Muscle layer of duodenum (tissue), 2 donors: ENCODE data around the gene UGCG.
"Not testable (repeated sequence)": the region's sequence is repeated elsewhere in the genome, so short reads cannot be mapped to it uniquely, and the experiment has no call there.

Experiments
- H3K27ac ChIP-seq: one replicate; pipeline ENCODE4 v1.7.0; 2013; ENCODE audit warnings: mild to moderate bottlenecking, low read length
- H3K27me3 ChIP-seq: one replicate; pipeline ENCODE4 v1.7.0; 2013; ENCODE audit warnings: low read depth, mild to moderate bottlenecking, control low read depth, low read length
- H3K36me3 ChIP-seq, 2 donors: one replicate each; pipeline ENCODE4 v1.7.0; 2013; ENCODE audit warnings: low read length in 2 of 2, control low read depth in 1 of 2, mild to moderate bottlenecking in 1 of 2; ENCODE audit not compliant: insufficient read depth in 2 of 2, control insufficient read depth in 1 of 2
- H3K4me1 ChIP-seq, 2 donors: one replicate each; pipeline ENCODE4 v1.7.0; 2013; ENCODE audit warnings: low read length in 2 of 2, mild to moderate bottlenecking in 2 of 2, control low read depth in 1 of 2, moderate library complexity in 1 of 2; ENCODE audit not compliant: insufficient read depth in 2 of 2, control insufficient read depth in 1 of 2
- H3K4me3 ChIP-seq, 2 donors: one replicate each; pipeline ENCODE4 v1.7.0; 2013; ENCODE audit warnings: low read length in 2 of 2, low read depth in 1 of 2, mild to moderate bottlenecking in 1 of 2
- H3K9me3 ChIP-seq, 2 donors: one replicate each; pipeline ENCODE4 v1.7.0; 2013; ENCODE audit warnings: low read length in 2 of 2, control low read depth in 1 of 2, mild to moderate bottlenecking in 1 of 2; ENCODE audit not compliant: control insufficient read depth in 1 of 2
- donor health status: healthy.

Gene UGCG

DNA sequence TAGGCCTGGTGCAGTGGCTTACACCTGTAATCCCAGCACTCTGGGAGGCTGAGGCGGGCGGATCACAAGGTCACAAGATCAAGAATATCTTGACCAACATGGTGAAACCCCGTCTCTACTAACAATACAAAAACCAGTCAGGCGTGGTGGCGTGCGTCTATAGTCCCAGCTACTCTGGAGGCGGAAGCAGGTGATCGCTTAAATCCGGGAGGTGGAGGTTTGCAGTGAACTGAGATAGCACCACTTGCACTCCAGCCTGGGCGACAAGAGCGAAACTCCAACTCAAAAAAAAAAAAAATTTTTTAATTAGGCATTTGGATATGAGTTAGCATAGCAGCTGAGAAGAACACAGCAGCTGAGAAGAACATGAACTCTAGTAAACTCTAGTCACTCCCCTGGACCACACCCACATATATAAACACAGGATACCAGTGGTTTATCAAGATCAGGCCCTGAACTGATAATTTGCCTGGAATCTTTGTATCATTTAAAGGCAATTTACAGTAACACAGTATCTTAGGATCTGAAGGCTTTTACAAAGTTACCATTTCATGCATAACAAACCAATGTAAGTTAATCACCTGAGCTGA lies 4.6 kb upstream of the UGCG start:
- Histone ChIP-seq H3K4me3 (no peak overlapping the region), H3K27me3 (no peaks in the 10 kb centered on the region), H3K9me3 (no peaks in the 10 kb centered on the region), H3K4me1 (peaks cover 0 to 4% of the 10 kb centered on the region in 2 donors), H3K36me3 (no peaks in the 10 kb centered on the region), H3K27ac (no peak overlapping the region)

DNA sequence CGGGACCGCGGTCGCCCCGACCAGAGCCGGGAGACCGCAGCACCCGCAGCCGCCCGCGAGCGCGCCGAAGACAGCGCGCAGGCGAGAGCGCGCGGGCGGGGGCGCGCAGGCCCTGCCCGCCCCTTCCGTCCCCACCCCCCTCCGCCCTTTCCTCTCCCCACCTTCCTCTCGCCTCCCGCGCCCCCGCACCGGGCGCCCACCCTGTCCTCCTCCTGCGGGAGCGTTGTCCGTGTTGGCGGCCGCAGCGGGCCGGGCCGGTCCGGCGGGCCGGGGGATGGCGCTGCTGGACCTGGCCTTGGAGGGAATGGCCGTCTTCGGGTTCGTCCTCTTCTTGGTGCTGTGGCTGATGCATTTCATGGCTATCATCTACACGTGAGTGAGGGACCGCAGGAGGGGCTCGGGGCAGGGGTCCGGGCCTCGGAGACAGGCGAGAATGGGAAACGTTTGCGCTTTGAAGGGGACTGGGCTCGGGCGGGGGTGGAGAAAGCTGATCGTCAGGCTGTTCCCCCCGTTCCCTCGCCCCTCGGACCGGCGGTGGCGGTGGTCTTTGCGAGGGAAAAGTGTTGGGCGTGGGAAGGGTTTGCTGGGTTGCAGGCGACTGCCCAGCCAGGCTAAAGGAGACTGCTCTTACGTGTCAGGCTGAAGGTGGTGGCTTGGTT lies 457 bp downstream of the UGCG start:
- Histone ChIP-seq H3K36me3 (peaks cover 0 to 5% of the 10 kb centered on the region in 2 donors), H3K27ac (peak overlapping the region; percentile 90), H3K9me3 (no peaks in the 10 kb centered on the region), H3K27me3 (no peaks in the 10 kb centered on the region), H3K4me3 (peak overlapping the region; percentile 91 to 93), H3K4me1 (peaks cover 18 to 20% of the 10 kb centered on the region in 2 donors)

DNA sequence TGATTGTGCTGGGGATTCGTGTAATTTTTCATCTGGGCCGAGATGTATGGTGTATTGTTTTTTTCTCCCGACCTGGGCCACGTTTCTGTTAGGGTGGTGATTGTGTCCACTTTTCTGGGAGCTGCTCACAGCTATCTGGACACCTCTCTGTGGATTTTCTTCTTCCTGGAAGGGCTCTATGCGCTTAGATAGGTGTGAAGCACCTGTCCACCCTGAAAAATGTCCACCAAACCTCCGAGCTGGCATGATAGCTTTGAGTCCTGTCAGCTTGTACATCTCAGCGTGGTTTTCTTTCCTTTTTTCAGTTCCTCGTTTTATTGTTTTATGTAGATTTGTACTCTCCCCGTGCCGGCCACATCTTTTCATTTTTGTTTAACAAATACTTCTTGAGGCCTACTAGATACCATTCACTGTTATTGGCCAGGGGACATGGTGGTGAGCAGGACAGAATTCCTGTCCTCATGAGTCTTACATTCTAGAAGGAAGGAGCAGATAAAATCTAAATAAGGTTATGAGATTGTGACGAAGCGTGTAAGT lies 1.1 kb downstream of the UGCG start:
- Histone ChIP-seq H3K27ac (peak overlapping the region; percentile 90), H3K9me3 (no peaks in the 10 kb centered on the region), H3K36me3 (peaks cover 0 to 5% of the 10 kb centered on the region in 2 donors), H3K4me3 (peak overlapping the region; percentile 91 to 93), H3K4me1 (peaks cover 20 to 25% of the 10 kb centered on the region in 2 donors), H3K27me3 (no peaks in the 10 kb centered on the region)

DNA sequence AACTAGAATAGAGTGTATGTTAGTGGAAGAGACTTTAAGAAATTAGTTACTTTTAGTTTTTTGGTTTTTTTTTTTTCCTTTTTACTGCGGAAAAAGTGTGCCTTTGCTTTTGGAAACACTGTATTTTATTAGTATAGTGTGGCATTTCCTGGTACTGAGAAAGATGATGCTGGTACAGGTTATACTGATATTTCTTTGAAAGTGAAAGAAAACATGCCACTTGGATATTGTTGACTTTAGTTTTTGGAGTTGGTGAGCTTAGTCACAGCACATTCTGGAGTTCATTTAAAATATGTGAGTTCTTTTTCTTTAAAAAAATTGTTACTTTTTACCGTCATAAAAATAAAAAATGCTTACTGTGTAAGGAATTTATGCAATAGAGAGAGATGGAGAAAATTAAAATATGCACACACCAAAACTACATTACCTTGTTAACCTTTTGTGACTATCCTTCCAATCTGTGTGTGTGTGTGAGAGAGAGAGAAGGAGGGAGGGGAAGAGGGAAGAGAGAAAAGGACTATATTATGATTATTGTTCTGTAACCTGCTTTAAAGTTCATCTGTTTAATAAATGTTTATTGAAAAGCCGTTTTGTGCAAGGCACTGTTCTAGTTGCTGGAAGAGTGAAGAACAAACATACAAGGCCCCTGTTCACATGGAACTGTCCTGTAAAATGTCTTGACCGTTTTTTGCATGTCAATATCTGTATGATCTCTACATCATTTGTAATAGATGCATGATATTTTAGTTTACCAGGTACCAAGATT lies 1.9 kb downstream of the UGCG start:
- Histone ChIP-seq H3K27me3 (no peaks in the 10 kb centered on the region), H3K4me3 (peak overlapping the region; percentile 91 to 93), H3K4me1 (peaks cover 20 to 30% of the 10 kb centered on the region in 2 donors), H3K27ac (peak overlapping the region; percentile 90), H3K36me3 (peaks cover 0 to 5% of the 10 kb centered on the region in 2 donors), H3K9me3 (no peaks in the 10 kb centered on the region)

DNA sequence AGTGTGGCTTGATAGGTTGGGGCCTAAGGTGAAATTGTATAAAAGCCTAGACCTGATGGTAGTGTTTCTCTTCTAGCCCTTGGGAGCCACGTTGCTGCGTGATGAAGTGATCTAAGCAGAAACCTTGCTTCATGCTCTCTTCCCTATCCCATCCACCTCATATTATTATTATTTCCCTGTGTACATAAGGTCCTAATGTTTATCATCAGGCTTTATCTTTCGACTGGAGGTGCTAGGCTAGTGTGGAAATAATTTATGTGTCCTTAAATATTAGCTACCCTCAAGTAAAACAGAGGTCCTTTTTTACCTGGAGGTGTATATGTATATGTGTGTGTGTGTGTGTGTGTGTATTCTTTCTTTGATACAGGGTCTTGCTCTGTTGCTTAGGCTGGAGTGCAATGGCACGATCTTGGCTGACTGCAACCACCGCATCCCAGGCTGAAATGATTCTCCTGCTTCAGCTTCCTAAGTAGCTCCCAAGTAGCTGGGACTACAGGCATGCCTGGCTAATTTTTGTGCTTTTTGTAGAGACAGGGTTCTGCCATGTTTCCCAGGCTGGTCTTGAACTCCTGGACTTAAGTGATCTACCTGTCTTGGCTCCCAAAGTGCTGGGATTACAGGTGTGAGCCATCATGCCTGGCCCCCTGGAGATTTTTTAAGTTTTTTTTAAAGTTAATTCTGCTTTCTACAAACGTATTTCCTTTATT lies 3.7 kb downstream of the UGCG start:
- no peaks in the 10 kb centered on the region for H3K27me3 ChIP-seq
- no peaks in the 10 kb centered on the region for H3K9me3 ChIP-seq
- H3K4me1 ChIP-seq: peaks cover 20 to 30% of the 10 kb centered on the region in 2 donors
- no peak overlapping the region for H3K27ac ChIP-seq
- peak overlapping the region in 1 of 2 donors; percentile 93 for H3K4me3 ChIP-seq
- peaks cover 0 to 5% of the 10 kb centered on the region in 2 donors for H3K36me3 ChIP-seq

DNA sequence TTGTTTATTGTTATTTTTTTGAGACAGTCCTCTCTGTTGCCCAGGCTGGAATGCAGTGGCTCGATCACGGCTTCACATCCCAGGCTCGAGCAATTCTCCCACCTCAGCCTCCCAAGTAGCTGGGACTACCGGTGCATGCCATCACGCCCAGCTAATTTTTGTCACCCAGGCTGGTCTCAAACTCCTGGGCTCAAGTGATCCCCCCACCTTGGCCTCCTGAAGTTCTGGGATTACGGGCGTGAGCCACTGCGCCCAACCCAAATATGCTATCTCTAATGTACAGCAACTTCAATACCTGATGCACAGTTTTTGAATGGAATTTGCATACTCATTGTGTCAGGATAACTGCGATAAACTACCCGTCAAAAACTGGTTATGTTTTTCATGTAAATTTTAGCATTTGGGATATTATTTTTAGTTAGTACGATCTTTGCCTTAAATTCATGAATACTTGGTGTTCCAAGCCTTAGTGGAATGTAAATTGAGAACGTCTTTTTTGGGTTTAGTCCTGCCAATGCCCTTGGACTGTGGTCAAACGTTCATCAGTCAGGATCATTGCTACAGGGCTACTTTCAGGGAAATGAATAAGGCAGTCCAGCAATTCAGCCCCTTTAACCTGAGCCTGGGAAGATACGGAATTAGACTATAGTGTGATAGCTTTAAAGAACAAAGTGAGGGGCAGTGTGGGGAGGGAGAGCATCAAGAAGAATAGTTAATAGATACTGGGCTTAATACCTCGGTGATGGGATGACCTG lies 4.4 kb downstream of the UGCG start:
- H3K4me3 ChIP-seq: peak overlapping the region in 1 of 2 donors; percentile 93
- H3K36me3 ChIP-seq: peaks cover 0 to 5% of the 10 kb centered on the region in 2 donors
- peak overlapping the region; percentile 26 for H3K27ac ChIP-seq
- no peaks in the 10 kb centered on the region for H3K9me3 ChIP-seq
- peaks cover 20 to 30% of the 10 kb centered on the region in 2 donors for H3K4me1 ChIP-seq
- no peaks in the 10 kb centered on the region for H3K27me3 ChIP-seq

DNA sequence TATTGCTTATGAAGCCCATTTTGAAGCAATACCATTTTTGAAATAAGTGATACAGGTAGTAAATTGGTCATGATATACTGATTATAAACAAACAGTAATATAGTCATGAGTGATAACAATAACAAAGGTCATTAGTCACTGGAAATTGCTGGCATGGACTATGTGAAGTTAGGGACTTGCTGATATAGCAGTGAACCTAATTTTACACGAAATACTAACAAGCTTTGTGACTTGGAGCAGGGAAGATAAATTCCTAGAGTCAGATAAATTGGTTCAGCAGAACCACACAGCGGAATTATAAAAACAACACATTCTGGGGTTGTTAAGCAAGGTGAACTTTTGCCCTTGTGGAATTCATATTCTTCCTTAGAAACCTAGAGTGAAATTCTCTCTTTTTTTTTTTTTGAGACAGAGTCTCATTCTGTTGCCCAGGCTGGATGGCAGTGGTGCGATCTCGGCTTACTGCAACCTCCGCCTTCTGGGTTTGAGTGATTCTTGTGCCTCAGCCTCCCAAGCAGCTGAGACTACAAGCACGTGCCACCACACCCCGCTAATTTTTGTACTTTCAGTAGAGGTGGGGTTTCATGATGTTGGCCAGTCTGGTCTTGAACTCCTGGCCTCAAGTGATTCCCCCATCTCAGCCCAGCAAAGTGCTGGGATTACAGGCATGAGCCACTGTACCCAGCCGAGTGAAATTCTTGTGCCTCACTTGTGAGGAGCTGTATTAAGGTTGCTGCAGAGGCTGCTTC lies 6.0 kb downstream of the UGCG start:
- H3K4me1 ChIP-seq: peaks cover 20 to 30% of the 10 kb centered on the region in 2 donors

DNA sequence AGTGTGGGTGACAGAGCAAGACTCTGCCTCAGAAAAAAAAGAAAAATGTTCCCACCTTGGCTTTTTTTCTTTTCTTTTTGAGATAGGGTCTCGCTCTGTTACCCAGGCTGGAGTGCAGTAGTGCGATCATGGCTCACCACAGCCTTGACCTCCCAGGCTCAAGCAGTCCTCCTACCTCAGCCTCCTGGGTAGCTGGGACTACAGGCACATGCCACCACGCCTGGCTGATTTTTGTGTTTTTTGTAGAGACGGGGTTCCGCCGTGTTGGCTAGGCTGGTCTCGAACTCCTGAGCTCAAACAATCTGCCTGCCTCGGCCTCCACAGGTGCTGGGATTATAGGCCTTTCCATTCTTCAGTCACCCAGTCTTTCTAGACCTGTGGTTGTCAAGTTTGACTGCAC lies 6.9 kb downstream of the UGCG start:
- H3K4me3 ChIP-seq, H3K27me3 ChIP-seq, H3K9me3 ChIP-seq, H3K27ac ChIP-seq, H3K36me3 ChIP-seq: not testable (repeated sequence)
- H3K4me1 ChIP-seq: peaks cover 20 to 30% of the 10 kb centered on the region in 2 donors

More for the DNA sequence above, 6.0 kb downstream of the UGCG start:
- no peaks in the 10 kb centered on the region for H3K9me3 ChIP-seq
- H3K27ac ChIP-seq: peak overlapping the region; percentile 26
- no peaks in the 10 kb centered on the region for H3K36me3 ChIP-seq
- peak overlapping the region in 1 of 2 donors; percentile 15 for H3K4me3 ChIP-seq
- no peaks in the 10 kb centered on the region for H3K27me3 ChIP-seq

DNA sequence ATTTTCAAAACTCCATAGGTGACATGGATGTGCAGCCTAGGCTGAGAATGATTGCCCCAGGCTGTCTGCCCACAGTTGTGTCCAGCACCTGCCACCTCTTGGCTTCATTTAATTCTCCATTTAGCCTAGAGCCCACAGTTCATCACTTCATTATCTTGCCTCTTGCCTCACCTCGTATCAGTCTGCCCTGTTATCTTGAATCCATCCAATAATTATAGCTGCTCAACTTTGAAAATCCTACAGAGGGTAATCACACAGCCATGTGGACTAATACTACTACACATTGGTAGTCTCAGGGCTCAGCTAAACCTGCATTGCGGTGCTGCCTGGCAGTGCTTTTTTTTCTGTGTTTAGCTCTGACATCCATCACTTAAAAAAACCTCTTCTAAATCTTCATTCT lies 7.4 kb downstream of the UGCG start:
- no peaks in the 10 kb centered on the region for H3K9me3 ChIP-seq
- H3K36me3 ChIP-seq: no peaks in the 10 kb centered on the region
- H3K27me3 ChIP-seq: no peaks in the 10 kb centered on the region
- peaks cover 19 to 25% of the 10 kb centered on the region in 2 donors for H3K4me1 ChIP-seq
- no peak overlapping the region for H3K4me3 ChIP-seq
- H3K27ac ChIP-seq: no peak overlapping the region

DNA sequence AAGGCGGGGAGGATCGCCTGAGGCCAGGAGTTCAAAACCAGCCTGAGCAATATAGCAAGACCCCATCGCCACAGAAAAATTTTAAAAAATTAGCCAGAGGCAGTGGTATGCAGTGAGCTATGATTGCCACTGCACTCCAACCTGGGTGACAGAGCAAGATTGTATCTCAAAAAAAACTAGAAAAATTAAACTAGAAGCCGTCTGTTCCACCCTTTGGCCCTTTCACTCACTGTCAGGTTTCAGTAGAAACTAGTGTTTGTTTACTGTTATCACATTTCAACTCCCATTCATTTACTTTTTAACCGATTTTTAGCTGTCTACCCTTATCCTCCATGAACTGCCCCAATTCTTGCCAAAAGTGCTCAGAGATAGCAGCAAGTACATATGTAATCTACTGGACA lies 8.3 kb downstream of the UGCG start:
- no peaks in the 10 kb centered on the region for H3K36me3 ChIP-seq
- no peak overlapping the region for H3K27ac ChIP-seq
- H3K4me3 ChIP-seq: no peak overlapping the region
- H3K4me1 ChIP-seq: peaks cover 15 to 27% of the 10 kb centered on the region in 2 donors
- no peaks in the 10 kb centered on the region for H3K9me3 ChIP-seq
- no peaks in the 10 kb centered on the region for H3K27me3 ChIP-seq
